HG02884 (cell line): ENCODE results near the gene KLHDC10.
"Not testable (repeated sequence)": the region's sequence is repeated elsewhere in the genome, so short reads cannot be mapped to it uniquely, and the experiment has no call there.

Source experiments
- ATAC-seq: cut with Tn5 transposase; IDR thresholded peaks from one replicate; pipeline ENCODE4 v1.9.1; 2021; ENCODE audit warnings: mild to moderate bottlenecking, moderate library complexity; ENCODE audit not compliant: unreplicated experiment

Gene KLHDC10

GRCh38 chr7:130153211-130153908 is 83.0 kb downstream of the KLHDC10 start:
- ATAC-seq, result no peak

GRCh38 chr7:130154131-130154500 is 83.8 kb downstream of the KLHDC10 start:
- no peak for ATAC-seq

- no peak for ATAC-seq
Measured at GRCh38 chr7:130154501-130155317, 84.4 kb downstream of the KLHDC10 start.

GRCh38 chr7:130156140-130156539 is 85.8 kb downstream of the KLHDC10 start:
- ATAC-seq, result no peak

- no peak for ATAC-seq
Measured at GRCh38 chr7:130157700-130158099, 87.4 kb downstream of the KLHDC10 start.

- ATAC-seq, result no peak
Measured at GRCh38 chr7:130160023-130160422, 89.7 kb downstream of the KLHDC10 start.

- no peak for ATAC-seq
Measured at GRCh38 chr7:130160455-130160854, 90.1 kb downstream of the KLHDC10 start.

GRCh38 chr7:130162196-130162595 is 91.9 kb downstream of the KLHDC10 start:
- no peak for ATAC-seq

GRCh38 chr7:130174237-130174959 is 104.1 kb downstream of the KLHDC10 start:
- ATAC-seq, result no peak

- ATAC-seq, result no peak
Measured at GRCh38 chr7:130178251-130178650, 107.9 kb downstream of the KLHDC10 start.

GRCh38 chr7:130179631-130180030 is 109.3 kb downstream of the KLHDC10 start:
- ATAC-seq, result no peak

GRCh38 chr7:130180571-130181262 is 110.4 kb downstream of the KLHDC10 start:
- ATAC-seq, result no peak

GRCh38 chr7:130181263-130181605 is 110.9 kb downstream of the KLHDC10 start:
- ATAC-seq, result no peak

GRCh38 chr7:130182990-130183389 is 112.7 kb downstream of the KLHDC10 start:
- ATAC-seq, result peak; percentile 84

GRCh38 chr7:130184349-130184748 is 114.0 kb downstream of the KLHDC10 start:
- not testable (repeated sequence) for ATAC-seq
